Esophagus muscularis mucosa (tissue), 4 donors: ENCODE measurements around the gene CTXN1. TPM values are rescaled to one million over a fixed set of nuclear protein-coding genes. Genes with fewer than 3 reads are reported as not detected.

Experiments used
- DNase-seq: peaks from one replicate; pipeline ENCODE4 v3.0.0-alpha.2; 2017; ENCODE audit errors: extremely low spot score
- H3K27ac ChIP-seq, 4 donors: fragments of 200-600 bp; sonication (generic); replicated peaks in 1 of 4; 1 replicate in 3 of 4; 2 replicates in 1 of 4; pipeline ENCODE4 v1.5.1; 2016 to 2019; ENCODE audit warnings: mild to moderate bottlenecking in 1 of 4
- H3K27me3 ChIP-seq, 4 donors: fragments of 200-600 bp; sonication (generic); one replicate each; pipeline versions ENCODE4 v1.5.1 to v1.6.0; 2016 to 2019
- H3K36me3 ChIP-seq, 4 donors: fragments of 200-600 bp; sonication (generic); one replicate each; pipeline ENCODE4 v1.5.1; 2016 to 2019
- H3K4me1 ChIP-seq, 4 donors: fragments of 200-600 bp; sonication (generic); one replicate each; pipeline ENCODE4 v1.5.1; 2016 to 2019
- H3K4me3 ChIP-seq, 4 donors: fragments of 200-600 bp; sonication (generic); 1 replicate in 2 of 4; 2 replicates in 2 of 4; pipeline ENCODE4 v1.5.1; 2016 to 2019; ENCODE audit warnings: mild to moderate bottlenecking in 4 of 4, moderate library complexity in 1 of 4
- H3K9me3 ChIP-seq, 4 donors: fragments of 200-600 bp; sonication (generic); 1 replicate in 3 of 4; 2 replicates in 1 of 4; pipeline ENCODE4 v1.5.1; 2016 to 2019
- CTCF ChIP-seq, 3 experiments: fragments of 200-600 bp in 2 of 3; fragments of 450-650 bp in 1 of 3; sonication (generic) in 2 of 3; IDR thresholded peaks; one replicate each; pipeline ENCODE4 v1.5.1; 2017 to 2019; ENCODE audit warnings: antibody characterized with exemption in 3 of 3, mild to moderate bottlenecking in 2 of 3, moderate library complexity in 1 of 3
- EP300 ChIP-seq: sonication (generic); formaldehyde crosslinking; IDR thresholded peaks from one replicate; pipeline ENCODE4 v1.6.1; 2017; ENCODE audit warnings: antibody characterized with exemption
- POLR2A ChIP-seq: fragments of 450-650 bp; IDR thresholded peaks from one replicate; pipeline ENCODE4 v1.6.1; 2017; ENCODE audit warnings: antibody characterized with exemption, moderate library complexity, mild to moderate bottlenecking, low read depth
- POLR2AphosphoS5 ChIP-seq, 2 donors: sonication (generic); formaldehyde crosslinking; IDR thresholded peaks; one replicate each; pipeline ENCODE4 v1.6.1; 2017; ENCODE audit warnings: antibody characterized with exemption in 2 of 2
- WGBS: methylation state at CpG from one replicate; pipeline ENCODE4 v1.1.5; 2018; 5-methylcytosine and 5-hydroxymethylcytosine counted together
- intact Hi-C: fragments of 100-400 bp; cut with DNase I; formaldehyde crosslinking; loops from one replicate; pipeline ENCODE4 v1.15.1; 2023
- total RNA-seq, 4 donors: library from RNA; depleted of rRNA; stranded (reverse); fragments of >200 nt; gene quantifications; one replicate each; pipeline versions ENCODE4 v1.1.0 to v1.2.1, GENCODE V29; 2016

The CTXN1 gene
- total RNA-seq, 4 donors from 2014 or later, result 28.7 to 59.4 (median 49.2) TPM

DNA sequence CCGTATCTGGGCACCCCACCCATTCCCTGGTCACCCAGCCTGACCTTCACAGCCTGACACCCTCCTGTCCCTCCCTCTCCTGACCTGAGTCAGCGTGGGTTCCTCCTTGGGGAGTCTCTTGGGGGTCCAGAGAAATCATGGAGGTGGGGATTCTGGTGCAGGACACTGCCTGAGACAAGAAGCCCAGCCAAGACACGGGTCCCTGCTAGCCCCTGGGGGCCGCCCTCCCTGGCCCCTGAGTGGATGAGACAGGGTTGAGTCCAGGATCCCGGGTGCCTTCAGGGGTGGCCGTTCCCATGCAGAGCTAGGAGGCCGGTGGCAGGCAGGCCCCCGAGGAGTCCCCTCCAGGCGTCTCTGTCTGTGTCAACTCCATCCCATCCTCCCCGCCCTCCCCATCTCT, 20.7 kb downstream of the CTXN1 start:
- Histone ChIP-seq H3K4me1 (peaks cover 37 to 61% (median 51%) of the 10 kb centered on the region in 4 donors), H3K36me3 (peaks cover 22 to 47% (median 36%) of the 10 kb centered on the region in 4 donors), H3K4me3 (peak overlapping the region in 3 of 4 donors; percentile 64 to 89 (median 71)), H3K27me3 (no peaks in the 10 kb centered on the region), H3K27ac (no peak overlapping the region), H3K9me3 (no peaks in the 10 kb centered on the region)
- DNase-seq, result no peak
- WGBS, result 70% methylated on average over 7 of the region's 10 CpGs
- no peak for TF ChIP-seq POLR2A
- TF ChIP-seq POLR2AphosphoS5 (IDR thresholded peaks at IDR 0.05), result no peak
- TF ChIP-seq CTCF (IDR thresholded peaks at IDR 0.05), result no peak
- no peak for TF ChIP-seq EP300
- intact Hi-C loops, result no loop called here

- no peak for DNase-seq
- peaks cover 37 to 61% (median 51%) of the 10 kb centered on the region in 4 donors for H3K4me1 ChIP-seq
Observed at GRCh38 chr19:7904074-7905020, 21.6 kb downstream of the CTXN1 start.

GRCh38 chr19:7903244-7904073, 22.5 kb downstream of the CTXN1 start, which contains the start of gene MAP2K7:
Gene MAP2K7 (plus strand): TSS chr19:7903877. CDS start chr19:7903945, 68 bp downstream.
- peaks cover 0 to 11% (median 0%) of the 10 kb centered on the region in 4 donors for H3K27me3 ChIP-seq
- DNase-seq, result peak; percentile 100
- intact Hi-C loops, result no loop called here
- TF ChIP-seq CTCF (IDR thresholded peaks at IDR 0.05) (peak; percentile 45 to 88 (median 68)), POLR2AphosphoS5 (IDR thresholded peaks at IDR 0.05) (peak; percentile 92 to 99), POLR2A (peak; percentile 80), EP300 (no peak)
- peak within 1 kb of the TSS; percentile 64 to 89 (median 72) for H3K4me3 ChIP-seq
- H3K27ac ChIP-seq, result peak within 1 kb of the TSS; percentile 88 to 91 (median 90)
- no peaks in the 10 kb centered on the region for H3K9me3 ChIP-seq
- peaks cover 11 to 29% (median 20%) of the 10 kb centered on the region in 4 donors for H3K36me3 ChIP-seq
- WGBS, result 0% methylated on average over 2 of the region's 89 CpGs
- H3K4me1 ChIP-seq, result peaks cover 34 to 52% (median 49%) of the 10 kb centered on the region in 4 donors

More at GRCh38 chr19:7904074-7905020, 21.6 kb downstream of the CTXN1 start:
- Histone ChIP-seq H3K27ac (peak overlapping the region; percentile 82 to 91 (median 90)), H3K9me3 (no peaks in the 10 kb centered on the region), H3K4me3 (peak overlapping the region; percentile 64 to 89 (median 72)), H3K36me3 (peaks cover 13 to 38% (median 26%) of the 10 kb centered on the region in 4 donors), H3K27me3 (peaks cover 0 to 7% (median 0%) of the 10 kb centered on the region in 4 donors)
- WGBS, result 28% methylated on average over 22 of the region's 68 CpGs
- TF ChIP-seq POLR2AphosphoS5 (IDR thresholded peaks at IDR 0.05) (no peak), POLR2A (no peak), EP300 (no peak), CTCF (IDR thresholded peaks at IDR 0.05) (no peak)
- intact Hi-C loops, result no loop called here

DNA sequence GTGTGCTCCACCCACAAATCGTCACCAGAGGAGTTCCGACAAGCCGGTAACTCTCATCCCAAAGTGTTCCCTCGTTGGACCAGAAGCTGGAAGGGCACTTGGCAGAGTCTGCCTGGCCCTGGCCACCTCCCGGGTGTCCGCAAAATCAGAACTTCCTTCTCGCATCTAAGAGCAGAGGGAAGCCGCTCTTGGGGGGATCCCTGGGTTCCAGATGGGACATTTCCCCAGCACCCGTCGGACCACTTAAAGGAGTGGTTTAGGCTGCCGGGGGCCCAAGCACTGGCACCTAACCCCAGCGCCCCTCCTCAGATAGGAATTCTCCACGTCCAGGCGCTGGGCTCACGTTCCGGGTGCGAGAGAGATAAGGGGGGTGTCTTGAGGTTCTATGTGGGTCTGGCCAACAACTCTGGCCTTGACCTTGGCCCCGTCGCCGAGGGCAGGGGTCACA, 23.1 kb downstream of the CTXN1 start:
- peaks cover 0 to 11% (median 0%) of the 10 kb centered on the region in 4 donors for H3K27me3 ChIP-seq
- WGBS, result 36% methylated on average over 17 of the region's 20 CpGs
- H3K9me3 ChIP-seq, result no peaks in the 10 kb centered on the region
- intact Hi-C loops, result no loop called here
- peak overlapping the region; percentile 88 to 91 (median 90) for H3K27ac ChIP-seq
- H3K36me3 ChIP-seq, result peaks cover 11 to 27% (median 18%) of the 10 kb centered on the region in 4 donors
- H3K4me3 ChIP-seq, result peak overlapping the region; percentile 64 to 89 (median 72)
- DNase-seq, result no peak
- H3K4me1 ChIP-seq, result peaks cover 34 to 46% (median 45%) of the 10 kb centered on the region in 4 donors
- no peak for TF ChIP-seq POLR2AphosphoS5 (IDR thresholded peaks at IDR 0.05)
